HG03378 (cell line): ENCODE data around the gene DEXI.
"Not testable (repeated sequence)": the region's sequence is repeated elsewhere in the genome, so short reads cannot be mapped to it uniquely, and the experiment has no call there.

Experiments used
- ATAC-seq: cut with Tn5 transposase; IDR thresholded peaks from one replicate; pipeline ENCODE4 v1.9.1; 2021; ENCODE audit warnings: mild to moderate bottlenecking, moderate library complexity; ENCODE audit not compliant: unreplicated experiment

The DEXI gene

GRCh38 chr16:10943064-10943353 lies 741 bp upstream of the DEXI start:
- ATAC-seq, result no peak

- not testable (repeated sequence) for ATAC-seq
These were observed 325 bp downstream of the DEXI start for GRCh38 chr16:10941935-10942351.

GRCh38 chr16:10941127-10941933 lies 938 bp downstream of the DEXI start:
- no peak for ATAC-seq

- no peak for ATAC-seq
These were observed 1.7 kb downstream of the DEXI start for GRCh38 chr16:10940501-10941079.

- no peak for ATAC-seq
These were observed 2.5 kb downstream of the DEXI start for GRCh38 chr16:10939649-10940234.

GRCh38 chr16:10938796-10939648 lies 3.2 kb downstream of the DEXI start:
- ATAC-seq, result no peak

GRCh38 chr16:10938321-10938720 lies 3.9 kb downstream of the DEXI start:
- no peak for ATAC-seq

GRCh38 chr16:10937068-10937859 lies 5.0 kb downstream of the DEXI start:
- ATAC-seq, result no peak

- ATAC-seq, result no peak
These were observed 5.8 kb downstream of the DEXI start for GRCh38 chr16:10936272-10936984.

- no peak for ATAC-seq
These were observed 6.9 kb downstream of the DEXI start for GRCh38 chr16:10935226-10935915.

- ATAC-seq, result no peak
These were observed 7.8 kb downstream of the DEXI start for GRCh38 chr16:10934325-10935107.

GRCh38 chr16:10933865-10934264 lies 8.4 kb downstream of the DEXI start:
- ATAC-seq, result no peak

- no peak for ATAC-seq
These were observed 9.1 kb downstream of the DEXI start for GRCh38 chr16:10932959-10933710.

GRCh38 chr16:10931977-10932632 lies 10.2 kb downstream of the DEXI start:
- ATAC-seq, result no peak

- no peak for ATAC-seq
These were observed 11.1 kb downstream of the DEXI start for GRCh38 chr16:10931134-10931533.

GRCh38 chr16:10930755-10931093 lies 11.5 kb downstream of the DEXI start:
- no peak for ATAC-seq
